ENCODE measurements around the gene PLLP. TPM values are rescaled to one million over a fixed set of nuclear protein-coding genes. Genes with fewer than 3 reads are reported as not detected.

The PLLP gene
- total and polyA plus RNA-seq, 2 donors from 2014 or later: 64.4 to 83.8 TPM

GRCh38 chr16:57265850-57266530, 18.5 kb downstream of the PLLP start:
- intact Hi-C loops (cut with DNase I): no loop called here
- TF ChIP-seq CTCF (IDR thresholded peaks at IDR 0.05; ENCODE audit: borderline replicate concordance, extremely low read depth, insufficient read depth): no peak
- Histone ChIP-seq H3K4me1 (ENCODE audit: control insufficient read depth in 2 of 3, insufficient read depth in 2 of 3, low read depth in 1 of 3, low read length in 3 of 3) (peaks cover 2 to 38% (median 35%) of the 10 kb centered on the region in 3 donors), H3K36me3 (ENCODE audit: control insufficient read depth in 2 of 3, insufficient read depth in 3 of 3, low read length in 3 of 3) (no peaks in the 10 kb centered on the region), H3K27me3 (ENCODE audit: control insufficient read depth, insufficient read depth, low read length) (no peaks in the 10 kb centered on the region), H3K4me3 (ENCODE audit: low read length in 3 of 3) (peak overlapping the region in 1 of 3 donors; percentile 39), H3K27ac (ENCODE audit: low read depth in 2 of 2, low read length in 2 of 2) (peak overlapping the region; percentile 85), H3K9me3 (ENCODE audit: control insufficient read depth in 2 of 3, insufficient read depth in 1 of 3, low read length in 3 of 3) (no peaks in the 10 kb centered on the region), H3K9ac (ENCODE audit: low read length in 3 of 3) (peak overlapping the region in 1 of 3 donors; percentile 65)
- DNase-seq: peak; percentile 66 to 95 (median 83)
- FAIRE-seq: no peak

GRCh38 chr16:57264950-57265371, 19.5 kb downstream of the PLLP start:
- intact Hi-C loops (cut with DNase I): no loop called here
- Histone ChIP-seq H3K27me3 (ENCODE audit: control insufficient read depth, insufficient read depth, low read length) (no peaks in the 10 kb centered on the region), H3K27ac (ENCODE audit: low read depth in 2 of 2, low read length in 2 of 2) (peak overlapping the region; percentile 71 to 85), H3K4me1 (ENCODE audit: control insufficient read depth in 2 of 3, insufficient read depth in 2 of 3, low read depth in 1 of 3, low read length in 3 of 3) (peaks cover 2 to 38% (median 35%) of the 10 kb centered on the region in 3 donors), H3K9ac (ENCODE audit: low read length in 3 of 3) (no peak overlapping the region), H3K4me3 (ENCODE audit: low read length in 3 of 3) (no peak overlapping the region), H3K9me3 (ENCODE audit: control insufficient read depth in 2 of 3, insufficient read depth in 1 of 3, low read length in 3 of 3) (no peaks in the 10 kb centered on the region), H3K36me3 (ENCODE audit: control insufficient read depth in 2 of 3, insufficient read depth in 3 of 3, low read length in 3 of 3) (no peaks in the 10 kb centered on the region)
- DNase-seq (peak in 2 of 5 donors; percentile 44 to 93), FAIRE-seq (no peak)
- TF ChIP-seq CTCF (IDR thresholded peaks at IDR 0.05; ENCODE audit: borderline replicate concordance, extremely low read depth, insufficient read depth): no peak

GRCh38 chr16:57264381-57264780, 20.1 kb downstream of the PLLP start:
- Histone ChIP-seq H3K27ac (ENCODE audit: low read depth in 2 of 2, low read length in 2 of 2) (peak overlapping the region; percentile 51 to 54), H3K9ac (ENCODE audit: low read length in 3 of 3) (peak overlapping the region in 1 of 3 donors; percentile 26), H3K4me1 (ENCODE audit: control insufficient read depth in 2 of 3, insufficient read depth in 2 of 3, low read depth in 1 of 3, low read length in 3 of 3) (peaks cover 2 to 38% (median 35%) of the 10 kb centered on the region in 3 donors), H3K9me3 (ENCODE audit: control insufficient read depth in 2 of 3, insufficient read depth in 1 of 3, low read length in 3 of 3) (no peaks in the 10 kb centered on the region), H3K27me3 (ENCODE audit: control insufficient read depth, insufficient read depth, low read length) (no peaks in the 10 kb centered on the region), H3K36me3 (ENCODE audit: control insufficient read depth in 2 of 3, insufficient read depth in 3 of 3, low read length in 3 of 3) (no peaks in the 10 kb centered on the region), H3K4me3 (ENCODE audit: low read length in 3 of 3) (no peak overlapping the region)
- intact Hi-C loops (cut with DNase I): no loop called here
- no peak for TF ChIP-seq CTCF (IDR thresholded peaks at IDR 0.05; ENCODE audit: borderline replicate concordance, extremely low read depth, insufficient read depth)
- DNase-seq (peak in 2 of 5 donors; percentile 16 to 26), FAIRE-seq (no peak)

Data from kidney (tissue), 14 donors.